Retina (tissue), 1 donor: ENCODE data around the gene SERPINH1.

Experiments
- DNase-seq: peaks from one replicate; pipeline ENCODE4 v3.0.0-alpha.2; 2016

The SERPINH1 gene

GRCh38 chr11:75557666-75558494 lies 4.2 kb upstream of the SERPINH1 start:
- DNase-seq = no peak

DNA sequence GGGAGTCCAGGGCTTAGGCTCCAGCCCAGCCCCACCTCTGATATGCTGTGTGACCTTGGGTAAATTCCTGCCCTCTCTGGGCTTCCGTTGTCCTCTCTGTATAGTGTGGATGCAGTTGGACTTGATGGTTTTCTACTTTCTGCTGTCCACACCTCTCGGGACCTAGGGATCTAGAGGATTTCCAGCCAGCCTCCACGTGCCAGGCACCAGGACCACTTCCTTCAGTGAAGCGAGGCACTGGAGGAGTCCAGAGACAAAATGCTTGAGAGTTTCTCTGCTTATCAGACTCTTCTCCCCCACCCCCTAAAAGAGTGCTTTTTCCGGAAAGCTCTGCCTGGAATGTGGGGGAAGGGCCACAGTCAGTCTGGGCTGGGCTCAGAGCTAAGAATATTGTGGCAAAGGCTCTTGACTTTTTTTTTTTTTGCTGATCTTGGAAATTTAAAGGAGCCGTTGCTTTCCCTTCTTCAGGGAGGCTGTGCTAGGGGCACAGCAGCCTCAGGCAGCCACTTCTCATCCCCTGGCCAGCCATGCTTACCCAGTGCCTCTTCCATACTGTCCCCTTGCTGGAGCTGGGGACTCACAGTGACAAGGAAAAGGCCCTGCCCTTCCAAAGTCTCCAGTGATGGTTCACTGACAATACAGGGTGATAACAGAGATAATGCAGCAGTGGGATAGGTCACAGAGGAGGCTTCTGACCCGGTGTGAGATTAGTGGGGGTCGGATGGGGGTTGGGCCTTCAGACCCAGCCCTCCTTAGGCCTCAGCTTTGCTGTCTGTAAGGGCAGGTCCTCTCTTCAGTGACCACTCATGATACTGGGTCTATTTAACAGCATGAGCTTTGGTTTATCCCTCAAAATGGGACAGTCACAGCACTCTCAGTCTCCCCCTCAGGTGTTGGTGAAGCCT lies 2.9 kb upstream of the SERPINH1 start:
- DNase-seq = no peak

- DNase-seq = no peak
These were observed 1.4 kb upstream of the SERPINH1 start for GRCh38 chr11:75560644-75561043.

DNA sequence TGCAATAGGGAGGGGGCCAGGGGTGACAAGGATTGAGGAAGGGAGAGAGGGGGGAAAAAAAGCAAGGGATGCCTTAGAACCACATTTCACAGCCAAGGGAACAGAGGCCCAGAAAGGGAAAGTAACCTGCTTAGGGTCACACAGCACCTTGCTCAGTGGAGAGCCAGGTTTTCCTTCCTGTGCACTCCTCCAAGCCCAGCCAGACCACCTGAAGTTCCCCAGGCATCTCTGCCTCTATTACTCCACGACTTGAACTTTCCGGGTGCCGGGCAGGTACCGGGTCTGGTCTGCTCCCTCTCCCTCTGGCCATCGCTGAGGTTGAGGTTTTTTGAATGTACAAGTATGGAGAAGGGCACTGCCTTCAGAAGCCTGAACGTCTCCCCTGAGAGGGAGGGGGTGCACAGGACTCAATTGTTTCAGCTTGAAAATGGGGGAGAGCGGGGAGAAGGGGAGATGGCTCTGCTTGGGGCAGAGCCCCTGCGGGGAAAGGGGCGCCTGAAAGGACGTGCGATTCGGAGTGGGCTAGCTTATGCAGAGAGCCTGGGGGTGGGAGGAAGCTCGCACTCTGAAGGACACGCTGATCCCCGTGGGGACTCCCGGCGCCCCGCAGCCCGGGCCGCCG lies 516 bp upstream of the SERPINH1 start:
- DNase-seq = no peak

GRCh38 chr11:75562836-75563484 lies 907 bp downstream of the SERPINH1 start:
- peak; percentile 73 for DNase-seq

GRCh38 chr11:75563501-75563977 lies 1.5 kb downstream of the SERPINH1 start:
- DNase-seq = no peak

DNA sequence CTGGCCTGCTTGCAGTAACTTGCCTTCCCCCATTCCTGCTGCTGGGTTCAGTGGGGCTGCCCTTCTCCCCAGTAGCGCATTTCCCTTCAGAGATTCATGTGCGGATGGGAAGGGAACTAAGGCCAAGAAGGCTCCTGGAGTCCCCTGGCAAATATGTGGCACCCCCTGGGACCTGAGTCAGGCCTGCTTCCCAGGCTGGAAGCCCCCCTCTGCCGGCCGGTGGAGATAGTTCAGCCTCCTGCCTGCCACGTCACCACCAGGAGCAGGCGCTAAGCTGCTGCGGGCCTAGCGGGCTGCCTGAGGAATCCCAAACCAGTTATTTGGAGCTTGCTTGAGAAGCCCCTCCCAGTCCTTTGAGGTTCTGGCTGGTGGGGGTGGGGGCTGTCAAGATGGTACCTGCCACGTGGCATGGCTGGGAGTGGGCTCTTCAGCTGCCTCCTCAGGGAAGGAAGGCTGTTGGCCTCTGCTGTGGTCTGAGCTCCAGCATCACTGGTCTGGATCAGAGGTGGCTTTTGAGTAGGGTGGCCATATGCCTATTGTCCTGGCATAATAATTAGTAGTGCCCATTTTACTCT lies 2.0 kb downstream of the SERPINH1 start:
- peak; percentile 66 for DNase-seq

GRCh38 chr11:75565221-75565814 lies 3.3 kb downstream of the SERPINH1 start:
- DNase-seq = no peak

DNA sequence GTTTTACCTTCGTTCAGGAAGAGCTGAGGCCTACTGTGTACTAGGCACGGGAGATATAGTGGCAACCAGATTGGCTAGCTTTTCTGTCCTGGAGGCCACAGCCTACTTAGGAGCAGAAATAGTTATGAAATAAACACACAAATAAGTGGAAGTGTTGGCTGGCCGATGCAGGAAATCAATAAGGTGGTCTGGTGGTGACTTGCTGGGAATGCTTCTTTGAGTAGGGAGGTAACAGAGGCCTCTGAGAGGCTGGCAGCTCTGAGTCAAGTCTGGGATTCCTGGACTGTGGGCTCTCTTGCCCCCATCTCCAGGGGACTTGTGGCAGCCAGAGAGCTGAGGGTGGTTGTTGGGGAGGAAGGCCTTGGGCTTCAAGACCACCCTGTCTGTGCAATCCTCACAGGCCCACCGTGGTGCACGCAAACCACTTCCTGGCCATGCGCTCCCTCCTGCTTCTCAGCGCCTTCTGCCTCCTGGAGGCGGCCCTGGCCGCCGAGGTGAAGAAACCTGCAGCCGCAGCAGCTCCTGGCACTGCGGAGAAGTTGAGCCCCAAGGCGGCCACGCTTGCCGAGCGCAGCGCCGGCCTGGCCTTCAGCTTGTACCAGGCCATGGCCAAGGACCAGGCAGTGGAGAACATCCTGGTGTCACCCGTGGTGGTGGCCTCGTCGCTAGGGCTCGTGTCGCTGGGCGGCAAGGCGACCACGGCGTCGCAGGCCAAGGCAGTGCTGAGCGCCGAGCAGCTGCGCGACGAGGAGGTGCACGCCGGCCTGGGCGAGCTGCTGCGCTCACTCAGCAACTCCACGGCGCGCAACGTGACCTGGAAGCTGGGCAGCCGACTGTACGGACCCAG lies 4.1 kb downstream of the SERPINH1 start:
- DNase-seq = no peak

GRCh38 chr11:75566763-75567279 lies 4.8 kb downstream of the SERPINH1 start:
- no peak for DNase-seq

- no peak for DNase-seq
These were observed 5.9 kb downstream of the SERPINH1 start for GRCh38 chr11:75567971-75568370.

- no peak for DNase-seq
These were observed 6.7 kb downstream of the SERPINH1 start for GRCh38 chr11:75568616-75569219.

DNA sequence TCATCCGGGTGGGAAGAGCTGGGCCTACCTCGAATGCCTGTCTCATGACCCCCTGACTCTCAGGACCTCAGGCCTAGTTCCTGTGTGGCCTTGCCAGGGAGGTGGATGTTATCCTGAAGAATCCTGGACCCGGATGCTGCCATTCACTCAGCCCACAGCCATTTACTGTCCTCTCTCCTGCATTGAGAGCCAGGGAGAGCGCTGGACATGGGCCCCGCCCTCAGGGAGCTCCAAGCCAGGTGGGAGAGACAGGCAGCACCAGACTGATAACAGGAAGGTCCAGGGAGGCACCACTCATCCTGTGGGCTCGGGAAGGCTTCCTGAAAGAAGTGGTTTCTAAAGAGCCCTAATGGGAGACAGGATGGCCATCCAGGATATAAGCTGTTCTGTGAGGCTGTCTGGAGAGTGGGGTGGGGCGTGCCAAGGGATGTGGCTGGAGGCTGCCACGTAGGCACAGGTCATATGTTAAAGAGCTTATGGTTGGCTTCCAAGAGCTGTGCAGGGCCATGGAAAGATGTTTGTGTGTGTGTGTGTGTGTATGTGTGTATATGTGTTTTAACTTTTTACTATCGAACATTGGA lies 8.6 kb downstream of the SERPINH1 start:
- no peak for DNase-seq

DNA sequence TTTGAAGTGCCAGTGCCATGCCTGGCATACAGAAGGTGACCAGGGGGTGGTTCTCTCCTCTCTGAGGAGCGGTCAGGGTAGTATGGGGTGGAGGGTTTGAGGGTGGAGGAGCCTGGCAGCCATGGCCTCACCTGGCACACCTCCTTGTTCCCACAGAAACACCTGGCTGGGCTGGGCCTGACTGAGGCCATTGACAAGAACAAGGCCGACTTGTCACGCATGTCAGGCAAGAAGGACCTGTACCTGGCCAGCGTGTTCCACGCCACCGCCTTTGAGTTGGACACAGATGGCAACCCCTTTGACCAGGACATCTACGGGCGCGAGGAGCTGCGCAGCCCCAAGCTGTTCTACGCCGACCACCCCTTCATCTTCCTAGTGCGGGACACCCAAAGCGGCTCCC lies 9.6 kb downstream of the SERPINH1 start:
- DNase-seq = no peak

- no peak for DNase-seq
These were observed 10.7 kb downstream of the SERPINH1 start for GRCh38 chr11:75572744-75573143.

DNA sequence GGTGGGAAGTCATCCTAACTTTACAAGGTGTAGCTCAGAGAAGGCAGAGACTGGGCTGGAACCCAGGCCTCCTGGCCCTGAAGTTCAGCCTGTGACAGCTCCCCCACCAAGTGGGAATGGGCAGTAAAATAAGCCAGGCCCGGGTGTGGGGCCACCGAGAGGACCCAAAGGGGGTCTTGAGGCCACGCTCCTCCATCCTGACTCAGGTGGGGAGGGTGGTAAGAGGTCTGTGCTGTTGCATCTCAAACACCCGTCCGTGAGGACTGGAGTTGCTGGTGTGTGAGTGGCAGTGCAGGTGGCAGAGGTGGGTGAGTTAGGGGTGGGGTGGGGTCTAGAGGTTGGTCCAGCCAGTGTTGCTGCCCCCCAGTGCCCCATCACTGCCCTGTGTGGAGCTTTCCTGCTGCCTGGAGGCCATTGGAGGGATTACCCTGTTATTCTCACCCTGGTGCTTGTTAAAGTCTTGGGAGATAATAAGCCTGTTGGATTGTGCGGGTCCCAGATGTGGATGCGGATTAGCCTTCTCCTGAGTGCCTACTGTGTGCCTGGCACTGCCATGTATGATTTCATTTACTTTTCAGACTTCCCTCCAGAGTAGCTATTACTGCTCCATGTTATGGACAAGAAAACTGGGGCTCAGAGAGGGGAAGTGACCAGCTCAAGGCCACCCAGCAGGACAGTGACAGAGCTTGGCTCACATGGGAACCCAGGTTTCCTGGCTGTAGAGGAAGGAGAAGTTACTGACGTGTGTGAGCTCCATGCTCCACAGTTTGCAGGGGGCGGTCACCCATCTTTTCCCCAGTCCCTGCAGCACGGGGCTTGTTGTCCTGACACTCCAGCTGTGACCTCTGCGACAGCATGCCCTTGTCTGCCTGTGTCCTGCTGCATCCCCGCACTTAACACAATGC lies 12.9 kb downstream of the SERPINH1 start:
- DNase-seq = no peak

- no peak for DNase-seq
These were observed 14.0 kb downstream of the SERPINH1 start for GRCh38 chr11:75576017-75576416.

- no peak for DNase-seq
These were observed 14.5 kb downstream of the SERPINH1 start for GRCh38 chr11:75576499-75576918.

DNA sequence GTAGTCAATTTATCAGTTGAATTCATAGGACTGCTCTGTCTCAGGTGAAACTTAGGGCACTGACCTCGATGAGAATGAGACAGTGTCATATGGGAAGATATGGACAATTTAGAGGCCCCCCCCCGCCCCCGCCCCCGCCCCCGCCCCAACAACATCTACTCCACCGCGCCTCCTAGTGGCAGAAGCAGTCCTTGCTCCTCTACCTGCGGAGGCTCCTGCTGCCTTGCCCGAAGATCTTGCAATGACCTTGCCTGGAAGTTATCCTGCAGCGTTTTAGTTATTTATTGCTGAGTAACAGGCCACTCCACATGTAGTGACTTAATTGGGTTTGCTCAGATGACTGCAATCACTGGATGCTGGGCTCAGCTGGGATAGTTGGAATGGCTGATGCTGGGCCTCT lies 15.2 kb downstream of the SERPINH1 start:
- DNase-seq = no peak
